HG03432 (cell line): Measurements from ENCODE around the gene MADD.
"Not testable (repeated sequence)": the region's sequence is repeated elsewhere in the genome, so short reads cannot be mapped to it uniquely, and the experiment has no call there.

ENCODE experiments used
- ATAC-seq: cut with Tn5 transposase; IDR thresholded peaks from one replicate; pipeline ENCODE4 v1.9.1; 2021; ENCODE audit warnings: mild to moderate bottlenecking, moderate library complexity; ENCODE audit not compliant: unreplicated experiment

Gene MADD

DNA sequence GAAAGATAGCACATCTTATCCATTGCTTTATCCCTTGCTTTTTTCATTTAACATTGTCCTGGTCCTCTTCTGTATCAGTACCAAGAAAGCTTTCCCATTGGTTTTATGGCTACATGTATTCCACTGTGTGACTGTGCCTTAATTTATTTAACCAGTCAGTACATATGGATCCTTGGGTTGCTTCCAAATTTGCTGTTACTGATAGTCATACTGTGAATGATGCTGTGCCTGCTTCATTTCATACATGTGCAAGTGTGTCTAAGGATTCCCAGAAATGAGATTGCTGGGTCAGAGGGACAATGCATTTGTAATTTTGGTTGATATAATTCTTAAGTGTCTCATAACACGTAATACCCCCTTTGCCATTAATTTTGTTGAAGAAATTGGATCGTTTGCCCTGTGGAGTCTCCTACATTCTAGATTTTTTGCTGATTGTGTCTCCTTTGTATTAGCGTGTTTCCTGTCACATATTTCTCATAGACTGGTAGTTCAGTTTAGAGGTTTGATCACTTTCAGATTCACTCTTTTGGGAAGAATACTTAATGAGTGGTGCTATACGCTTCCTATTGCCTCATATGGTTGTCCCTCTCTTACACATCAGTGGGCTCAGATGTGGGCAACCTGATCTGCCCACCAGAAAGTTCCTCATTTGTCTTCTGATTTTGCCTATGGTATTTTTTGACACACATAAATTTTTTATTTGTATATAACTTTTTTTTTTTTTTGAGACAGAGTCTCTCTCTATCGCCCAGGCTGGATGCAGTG lies 47.3 kb downstream of the MADD start:
- peak; percentile 92 for ATAC-seq

DNA sequence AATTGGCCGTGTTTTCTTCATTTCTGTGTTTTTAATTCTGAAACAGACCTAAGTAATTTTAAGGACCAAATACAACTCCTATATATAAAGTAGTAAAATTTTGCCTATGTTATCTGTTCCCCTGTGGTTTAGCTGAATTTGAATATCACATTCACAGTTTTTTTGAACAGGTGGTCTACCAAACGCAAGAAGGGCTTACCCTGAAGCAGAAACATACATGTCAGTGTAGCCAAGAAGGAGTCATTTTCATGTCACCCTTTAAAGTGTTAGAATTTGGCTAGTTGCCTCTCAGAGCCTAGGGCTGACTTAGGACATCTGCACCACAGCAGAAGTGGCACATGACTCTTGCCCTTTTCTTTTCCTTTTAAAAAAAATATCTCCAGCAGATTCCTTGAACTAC lies 48.2 kb downstream of the MADD start:
- no peak for ATAC-seq

DNA sequence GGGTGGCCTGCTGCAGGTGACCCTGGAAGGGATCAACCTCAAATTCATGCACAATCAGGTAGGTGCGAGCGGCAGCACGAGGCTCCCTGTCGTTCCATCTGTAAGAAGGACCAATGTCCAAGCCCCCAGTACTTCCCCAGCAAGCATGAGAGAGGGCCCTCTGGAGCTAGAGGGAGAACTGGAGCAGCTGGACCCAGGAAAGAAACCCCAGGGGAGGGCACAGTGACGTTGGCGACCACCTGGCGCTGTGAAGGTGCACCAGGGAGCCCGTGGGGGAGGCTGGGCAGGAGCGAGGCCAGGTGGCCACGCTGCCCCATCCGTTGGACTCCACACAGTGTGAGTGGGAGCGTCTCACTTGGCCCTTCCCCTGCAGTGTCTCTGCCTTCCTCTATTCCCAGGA lies 54.6 kb downstream of the MADD start:
- ATAC-seq = no peak

DNA sequence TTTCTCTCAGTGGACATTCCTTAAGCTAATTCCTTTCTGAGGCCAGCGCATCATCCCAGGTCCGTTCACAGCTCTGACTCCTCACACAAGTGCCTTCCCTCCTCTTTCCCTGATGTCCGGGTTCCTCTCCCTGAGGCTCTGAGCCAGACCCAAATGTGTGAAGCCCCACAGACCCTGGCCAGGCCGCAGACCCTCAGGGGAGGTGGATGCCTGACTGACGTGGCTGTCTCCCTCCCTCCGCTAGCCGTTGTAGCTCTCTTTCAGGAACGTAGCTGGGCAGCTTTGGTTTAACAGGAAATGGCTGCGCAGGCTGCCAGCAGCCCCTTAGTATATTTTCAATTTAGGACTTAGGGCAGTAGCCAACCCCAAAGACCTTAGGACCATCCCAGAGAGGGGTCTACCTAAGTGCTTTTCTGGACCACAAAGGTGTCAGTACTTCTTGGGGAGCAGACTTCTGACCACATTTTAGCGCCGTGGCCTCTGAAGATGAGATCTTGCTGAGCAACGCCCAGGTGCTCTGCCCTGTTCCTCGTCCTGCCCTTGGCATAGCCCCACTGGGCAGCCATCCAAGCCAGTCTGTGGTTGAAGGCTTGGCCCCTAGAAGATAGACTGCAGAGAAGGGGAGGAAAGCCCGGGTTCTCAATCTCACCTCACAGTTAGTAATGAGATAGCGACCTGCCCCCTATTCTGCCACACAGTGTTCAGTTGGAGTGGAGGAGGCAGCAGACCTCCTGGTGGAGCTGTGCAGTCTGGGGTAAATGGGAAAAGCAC lies 55.5 kb downstream of the MADD start:
- ATAC-seq = no peak

DNA sequence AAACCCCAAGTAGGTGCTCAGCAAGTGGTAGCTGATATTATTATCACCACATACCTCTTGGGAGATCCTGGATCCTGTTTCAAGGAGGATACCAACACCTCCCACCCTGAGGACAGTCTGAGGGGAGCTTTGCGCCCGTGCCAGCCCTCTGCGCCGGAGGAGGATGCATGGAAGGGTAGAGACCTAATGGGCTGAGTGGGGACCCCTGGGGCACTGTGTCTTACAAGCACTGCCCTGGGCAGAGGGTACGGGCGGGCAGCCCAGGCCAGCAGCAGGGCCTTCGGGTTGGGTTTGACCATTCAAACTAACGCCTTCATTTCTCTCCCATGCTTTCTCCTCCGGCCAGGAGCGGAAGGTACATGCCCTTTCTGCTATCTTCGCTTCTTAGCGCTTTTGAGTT lies 56.3 kb downstream of the MADD start:
- ATAC-seq = no peak

DNA sequence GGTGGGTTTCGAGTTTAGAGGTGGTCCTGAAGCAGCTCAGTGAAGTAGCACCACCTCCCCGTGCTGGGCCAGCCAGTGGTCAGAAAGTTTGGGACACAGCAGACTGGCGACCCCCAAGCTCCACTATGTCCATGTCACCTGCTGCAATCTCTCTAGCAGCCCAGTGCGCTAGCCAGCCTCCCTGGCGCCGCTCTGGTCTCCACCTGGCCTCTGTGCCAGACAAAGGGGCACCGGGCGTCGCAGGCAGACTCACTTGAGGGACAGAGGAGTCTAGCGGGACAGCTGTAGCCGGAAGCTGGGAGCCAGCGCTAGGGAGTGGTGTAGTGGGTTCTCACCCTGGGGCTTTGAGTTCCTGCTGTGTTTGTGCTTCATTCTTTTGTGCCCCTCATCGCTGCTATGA lies 57.1 kb downstream of the MADD start:
- ATAC-seq = no peak

DNA sequence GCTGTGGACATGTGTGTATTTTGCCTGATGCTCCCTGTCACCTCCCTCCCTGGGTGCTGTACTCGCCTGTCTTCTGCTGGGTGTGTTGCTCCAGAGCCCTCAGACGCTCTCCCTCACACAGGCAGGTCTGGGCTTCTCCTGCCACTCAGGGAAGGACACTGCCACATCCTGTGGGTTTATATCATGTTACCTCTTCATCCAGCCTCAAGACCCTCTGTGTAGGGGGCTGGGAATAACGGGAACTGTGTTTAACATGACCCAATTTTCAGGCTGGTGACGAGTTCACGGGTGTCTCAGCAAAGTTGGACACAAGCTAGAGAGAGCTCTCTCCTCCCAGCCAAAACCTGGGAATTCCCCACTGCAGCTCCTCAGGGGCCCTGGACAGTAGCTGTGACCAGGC lies 58.0 kb downstream of the MADD start:
- no peak for ATAC-seq

DNA sequence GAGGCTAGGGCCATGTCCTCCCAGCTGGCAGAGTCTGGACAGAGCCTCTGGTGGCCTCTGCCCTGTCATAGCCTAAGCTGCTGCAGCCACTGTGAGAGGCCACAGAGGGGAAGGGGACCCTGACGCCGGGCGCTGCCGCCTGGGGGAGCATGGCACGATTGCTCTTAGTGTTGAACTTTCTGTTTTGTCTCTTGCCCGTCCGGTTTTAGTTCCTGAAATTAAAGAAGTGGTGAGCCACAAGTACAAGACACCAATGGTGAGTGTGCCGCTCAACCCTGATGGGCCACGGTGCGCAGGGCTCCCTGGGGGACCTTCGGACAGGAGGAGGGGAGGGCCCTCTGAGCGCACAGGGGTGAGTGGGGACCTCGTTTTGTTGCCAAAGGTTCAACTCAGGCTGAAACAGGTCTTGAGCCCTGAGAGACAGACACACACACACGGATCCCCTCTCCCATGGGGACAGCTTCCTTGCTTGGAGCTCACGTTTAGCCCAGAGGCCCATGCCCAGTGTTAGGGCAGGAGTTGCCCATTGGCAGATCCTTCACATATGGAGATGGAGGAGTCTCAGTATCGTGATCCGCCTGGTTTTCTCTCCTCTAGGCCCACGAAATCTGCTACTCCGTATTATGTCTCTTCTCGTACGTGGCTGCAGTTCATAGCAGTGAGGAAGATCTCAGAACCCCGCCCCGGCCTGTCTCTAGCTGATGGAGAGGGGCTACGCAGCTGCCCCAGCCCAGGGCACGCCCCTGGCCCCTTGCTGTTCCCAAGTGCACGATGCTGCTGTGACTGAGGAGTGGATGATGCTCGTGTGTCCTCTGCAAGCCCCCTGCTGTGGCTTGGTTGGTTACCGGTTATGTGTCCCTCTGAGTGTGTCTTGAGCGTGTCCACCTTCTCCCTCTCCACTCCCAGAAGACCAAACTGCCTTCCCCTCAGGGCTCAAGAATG lies 58.8 kb downstream of the MADD start:
- no peak for ATAC-seq

DNA sequence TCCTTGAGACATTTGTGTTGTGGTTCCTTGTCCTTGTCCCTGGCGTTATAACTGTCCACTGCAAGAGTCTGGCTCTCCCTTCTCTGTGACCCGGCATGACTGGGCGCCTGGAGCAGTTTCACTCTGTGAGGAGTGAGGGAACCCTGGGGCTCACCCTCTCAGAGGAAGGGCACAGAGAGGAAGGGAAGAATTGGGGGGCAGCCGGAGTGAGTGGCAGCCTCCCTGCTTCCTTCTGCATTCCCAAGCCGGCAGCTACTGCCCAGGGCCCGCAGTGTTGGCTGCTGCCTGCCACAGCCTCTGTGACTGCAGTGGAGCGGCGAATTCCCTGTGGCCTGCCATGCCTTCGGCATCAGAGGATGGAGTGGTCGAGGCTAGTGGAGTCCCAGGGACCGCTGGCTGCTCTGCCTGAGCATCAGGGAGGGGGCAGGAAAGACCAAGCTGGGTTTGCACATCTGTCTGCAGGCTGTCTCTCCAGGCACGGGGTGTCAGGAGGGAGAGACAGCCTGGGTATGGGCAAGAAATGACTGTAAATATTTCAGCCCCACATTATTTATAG lies 59.6 kb downstream of the MADD start:
- ATAC-seq = no peak

DNA sequence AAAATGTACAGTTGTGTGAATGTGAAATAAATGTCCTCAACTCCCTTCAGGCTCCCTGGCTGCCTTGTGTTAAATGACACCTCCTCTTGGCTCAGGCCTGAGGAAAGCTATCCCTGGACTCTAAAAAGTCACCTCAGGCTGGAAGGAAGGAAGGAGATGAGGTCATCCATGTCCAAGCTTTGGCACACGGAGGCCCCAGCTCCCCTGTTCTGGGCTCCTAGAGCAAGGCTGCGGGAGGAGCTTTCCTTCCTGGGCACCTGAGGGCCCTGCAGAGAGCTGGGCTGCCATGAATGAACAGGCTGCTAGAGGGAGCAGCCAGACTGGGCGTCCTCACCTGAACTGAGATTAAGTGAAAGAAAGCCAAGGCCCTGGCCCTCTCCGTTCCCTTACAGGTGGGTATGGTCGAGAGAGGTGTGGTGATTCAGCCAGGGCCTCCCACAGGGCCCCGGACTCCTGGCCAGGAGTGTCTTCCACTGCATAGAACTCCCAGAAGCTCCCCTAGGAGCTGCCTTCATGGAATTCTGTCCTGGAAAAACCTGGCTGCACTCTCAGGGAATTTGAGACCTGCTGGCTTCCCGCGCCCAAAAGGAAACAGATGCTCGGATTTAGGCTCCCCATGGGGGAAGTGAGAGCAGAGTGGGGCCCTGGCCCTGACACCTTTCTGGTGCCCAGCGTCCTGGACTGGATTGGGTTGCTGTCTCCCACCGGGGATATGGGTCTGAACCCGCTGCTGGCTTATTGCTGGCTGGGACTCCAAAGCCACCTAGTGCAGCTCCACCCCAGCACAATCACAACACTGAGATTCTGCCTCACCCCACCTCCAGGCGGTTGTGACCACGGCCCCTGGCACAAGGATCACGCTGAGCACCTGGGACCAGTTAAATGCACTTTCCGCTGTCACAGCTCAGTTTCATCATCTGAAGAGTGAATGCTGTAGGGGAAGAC lies 60.3 kb downstream of the MADD start:
- no peak for ATAC-seq

DNA sequence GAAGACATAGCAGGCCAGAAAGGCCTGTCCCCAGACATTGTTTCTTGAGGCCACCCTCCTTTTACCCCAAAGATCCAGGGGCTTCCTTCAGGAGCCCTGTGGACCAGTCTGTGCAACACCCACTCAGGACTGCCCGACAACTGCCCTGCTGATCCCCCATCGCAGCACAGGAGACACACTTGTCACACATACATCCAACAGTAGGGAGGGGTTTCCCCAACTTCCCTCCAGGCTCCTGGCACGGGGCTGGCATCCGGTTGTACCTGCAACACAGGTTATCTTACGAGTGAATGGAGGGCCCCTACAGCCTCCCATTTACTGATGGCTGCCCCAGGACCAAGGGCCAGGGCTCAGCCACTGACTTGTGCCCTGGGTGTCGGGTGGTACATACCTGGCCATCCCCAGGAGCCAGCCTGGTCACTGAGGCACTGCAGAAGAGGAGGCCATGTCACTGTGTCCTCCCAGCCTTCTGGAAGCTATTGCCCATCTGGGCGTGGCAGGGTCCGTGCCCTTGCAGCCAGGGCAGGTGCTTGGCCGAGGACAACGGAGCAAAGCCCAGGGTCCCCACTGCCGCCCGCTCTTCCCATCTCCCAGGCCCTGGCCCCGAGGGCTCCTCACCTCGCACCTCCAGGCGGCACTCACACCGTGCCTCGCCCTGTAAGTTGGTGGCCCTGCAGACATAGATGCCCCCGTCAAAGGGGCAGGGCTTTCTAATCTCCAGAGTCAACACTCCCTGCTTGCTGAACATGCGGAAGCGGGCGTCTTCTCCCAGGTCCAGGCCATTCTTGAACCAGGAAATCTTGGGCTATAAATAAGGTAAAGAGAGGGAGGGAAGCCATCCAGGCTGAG lies 61.7 kb downstream of the MADD start:
- ATAC-seq = no peak

DNA sequence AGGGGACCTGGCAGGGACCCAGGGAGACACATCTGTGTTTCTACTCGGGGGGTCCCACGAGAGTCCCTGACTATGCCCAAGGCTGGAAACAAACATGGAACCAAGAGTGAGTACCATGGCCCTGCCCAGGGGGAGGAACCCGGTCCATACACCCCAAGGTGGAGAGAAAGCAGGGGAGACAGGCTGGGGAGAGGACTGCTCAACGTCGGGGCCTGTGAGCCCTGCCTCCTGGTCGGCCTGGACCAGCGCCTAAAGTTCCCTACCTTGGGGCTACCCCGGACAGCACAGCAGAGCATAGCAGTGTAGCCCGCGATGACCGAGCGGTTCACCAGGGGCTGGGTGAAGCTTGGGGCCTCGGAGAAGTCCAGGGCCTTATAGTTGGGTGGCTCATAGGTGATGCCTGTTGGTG lies 62.4 kb downstream of the MADD start:
- ATAC-seq = no peak

DNA sequence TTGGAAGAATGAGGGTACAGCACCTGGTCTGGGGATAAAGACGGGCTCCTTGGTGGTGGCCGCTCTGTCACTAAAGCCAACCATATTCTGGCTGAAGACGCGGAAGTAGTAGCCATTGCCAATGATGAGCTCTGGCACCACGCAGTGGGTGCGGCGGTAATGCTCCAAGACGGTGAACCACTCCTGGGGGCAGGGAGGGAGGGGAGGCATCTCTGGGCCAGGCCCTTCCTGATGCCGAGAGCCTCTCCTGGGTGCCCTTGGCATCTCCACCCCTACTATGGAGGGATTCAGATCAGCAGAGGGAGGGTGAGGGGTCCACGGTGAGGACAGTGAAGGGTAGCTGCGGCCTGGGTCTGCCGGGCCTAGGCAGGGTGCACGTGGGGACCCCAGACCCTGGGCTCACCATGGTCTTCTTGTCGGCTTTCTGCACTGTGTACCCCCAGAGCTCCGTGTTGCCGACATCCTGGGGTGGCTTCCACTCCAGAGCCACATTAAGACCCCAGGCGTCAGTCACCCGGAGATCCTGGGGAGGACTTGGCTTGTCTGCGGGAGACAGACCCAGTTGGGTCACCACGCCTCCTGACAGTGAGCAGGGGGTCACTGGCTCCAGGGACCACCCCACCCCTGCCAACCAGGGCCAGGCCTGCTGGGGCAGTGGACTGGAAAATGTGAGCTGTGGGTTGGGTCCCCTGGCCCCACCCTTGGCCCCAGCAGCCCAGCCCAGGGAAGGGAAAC lies 63.0 kb downstream of the MADD start:
- no peak for ATAC-seq

DNA sequence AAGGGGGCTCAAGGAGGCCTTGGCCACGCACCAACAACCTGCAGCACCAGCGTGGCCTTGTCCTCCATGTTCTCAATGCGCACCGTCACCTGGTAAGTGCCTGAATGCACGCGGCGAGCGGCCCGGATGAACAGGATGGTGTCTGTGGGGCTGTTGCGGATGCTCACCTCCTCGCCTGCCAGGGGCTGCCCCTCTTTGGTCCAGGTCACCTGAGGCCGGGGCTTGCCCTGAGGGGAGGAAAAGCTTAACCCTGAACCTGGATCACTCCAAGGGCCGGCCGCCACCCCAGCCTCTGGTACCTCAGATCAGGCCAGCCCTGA lies 63.6 kb downstream of the MADD start:
- no peak for ATAC-seq

DNA sequence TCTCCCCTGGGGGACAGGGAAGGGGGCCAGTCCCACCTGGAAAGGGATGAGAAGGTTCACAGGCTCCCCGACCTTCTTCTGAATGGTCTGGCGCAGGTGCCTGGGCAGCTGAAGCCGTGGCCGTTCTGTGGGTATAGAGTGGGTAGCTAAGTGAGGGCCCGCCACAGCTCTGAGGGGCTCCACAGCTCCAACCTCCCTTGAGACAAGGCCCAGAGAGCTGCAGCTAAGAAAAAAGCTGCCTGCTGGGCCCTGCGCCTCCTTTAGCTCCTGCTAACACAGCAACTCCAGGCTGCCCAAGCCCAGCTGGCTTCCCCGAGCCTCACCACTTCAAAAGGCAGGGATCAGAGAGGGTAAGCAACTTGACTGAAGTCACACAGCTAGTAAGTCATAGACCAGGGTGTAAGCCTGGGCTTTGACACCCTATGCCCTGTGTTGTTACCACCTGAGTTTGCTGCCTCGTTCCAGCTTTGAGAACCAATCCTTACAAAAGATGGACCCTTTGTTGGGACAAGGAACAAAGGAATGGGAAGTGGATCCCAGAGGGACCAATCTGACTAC lies 64.0 kb downstream of the MADD start:
- no peak for ATAC-seq

DNA sequence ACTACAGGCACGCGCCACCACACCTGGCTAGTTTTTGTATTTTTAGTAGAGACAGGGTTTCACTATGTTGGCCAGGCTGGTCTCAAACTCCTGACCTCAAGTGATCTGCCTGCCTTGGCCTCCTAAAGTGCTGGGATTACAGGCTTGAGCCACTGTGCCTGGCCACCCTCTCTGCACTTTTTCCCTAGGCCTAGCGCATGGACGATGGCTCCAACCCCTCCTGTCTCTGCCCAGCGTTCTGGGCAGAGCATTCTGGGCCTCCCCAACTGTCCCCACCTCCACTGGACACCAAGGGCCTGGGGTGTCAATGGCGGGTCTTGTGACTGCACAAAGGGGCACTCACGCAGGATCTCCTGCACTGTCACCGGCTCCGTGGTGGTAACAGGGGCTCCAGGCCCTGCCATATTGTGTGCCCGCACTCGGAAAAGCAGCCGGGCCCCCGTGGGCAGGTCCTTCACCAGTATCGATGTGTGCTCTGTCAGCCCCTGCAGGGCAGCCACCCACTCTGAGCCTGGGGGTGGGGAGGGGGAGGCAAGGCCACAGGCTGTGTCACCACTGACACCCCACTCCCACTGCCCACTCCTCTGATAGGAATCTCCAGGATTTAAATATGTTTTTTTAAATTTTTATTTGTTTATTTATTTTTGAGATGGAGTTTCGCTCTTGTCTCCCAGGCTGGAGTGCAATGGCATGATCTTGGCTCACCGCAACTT lies 64.9 kb downstream of the MADD start:
- not testable (repeated sequence) for ATAC-seq

DNA sequence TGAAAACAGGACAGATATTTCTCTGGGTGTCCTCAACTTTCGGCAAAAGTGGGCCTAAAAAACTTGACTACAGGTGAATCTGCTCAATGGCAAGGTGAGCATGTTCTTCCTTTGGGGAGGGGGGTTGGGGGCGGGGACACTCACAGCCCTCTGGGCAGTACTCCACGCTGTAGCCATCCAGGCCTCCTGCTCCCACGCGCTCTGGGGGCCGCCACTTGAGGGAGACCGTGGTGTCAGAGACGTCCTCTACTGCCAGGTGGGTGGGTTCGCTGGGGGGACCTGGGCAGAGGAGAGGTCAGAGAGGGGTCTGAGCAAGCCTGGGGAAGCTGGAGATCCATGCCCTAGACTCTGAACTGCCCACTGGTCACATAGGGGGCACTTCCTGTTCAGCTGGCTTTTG lies 65.8 kb downstream of the MADD start:
- ATAC-seq = no peak

DNA sequence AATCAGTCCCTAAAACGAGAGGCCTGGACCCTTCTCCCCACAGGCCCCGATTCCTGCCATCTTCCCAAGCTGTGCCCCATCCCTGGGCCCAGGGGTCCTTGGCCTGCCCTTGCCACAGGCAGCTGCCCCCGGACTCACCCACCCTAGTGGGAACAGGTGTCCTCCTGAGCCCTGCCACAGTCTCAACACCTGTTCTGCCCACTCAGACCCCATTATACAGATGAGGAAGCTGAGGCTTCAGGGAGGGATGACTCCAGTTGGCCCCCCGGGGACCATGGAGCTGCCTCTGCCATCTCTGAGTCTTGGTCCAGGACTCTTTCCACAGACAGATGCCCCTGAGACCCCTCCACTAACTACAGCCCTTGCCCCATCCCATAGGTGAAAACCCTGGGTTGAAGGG lies 66.7 kb downstream of the MADD start:
- ATAC-seq = no peak
